Ecto neural progenitor cell (in vitro differentiated cells): ENCODE results near the gene FFAR1.

Experiments used
- DNase-seq: peaks from one replicate; pipeline ENCODE4 v3.0.0-alpha.2; 2018; ENCODE audit warnings: low spot score

FFAR1 gene, protein sequence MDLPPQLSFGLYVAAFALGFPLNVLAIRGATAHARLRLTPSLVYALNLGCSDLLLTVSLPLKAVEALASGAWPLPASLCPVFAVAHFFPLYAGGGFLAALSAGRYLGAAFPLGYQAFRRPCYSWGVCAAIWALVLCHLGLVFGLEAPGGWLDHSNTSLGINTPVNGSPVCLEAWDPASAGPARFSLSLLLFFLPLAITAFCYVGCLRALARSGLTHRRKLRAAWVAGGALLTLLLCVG (N-terminal part only)

DNA sequence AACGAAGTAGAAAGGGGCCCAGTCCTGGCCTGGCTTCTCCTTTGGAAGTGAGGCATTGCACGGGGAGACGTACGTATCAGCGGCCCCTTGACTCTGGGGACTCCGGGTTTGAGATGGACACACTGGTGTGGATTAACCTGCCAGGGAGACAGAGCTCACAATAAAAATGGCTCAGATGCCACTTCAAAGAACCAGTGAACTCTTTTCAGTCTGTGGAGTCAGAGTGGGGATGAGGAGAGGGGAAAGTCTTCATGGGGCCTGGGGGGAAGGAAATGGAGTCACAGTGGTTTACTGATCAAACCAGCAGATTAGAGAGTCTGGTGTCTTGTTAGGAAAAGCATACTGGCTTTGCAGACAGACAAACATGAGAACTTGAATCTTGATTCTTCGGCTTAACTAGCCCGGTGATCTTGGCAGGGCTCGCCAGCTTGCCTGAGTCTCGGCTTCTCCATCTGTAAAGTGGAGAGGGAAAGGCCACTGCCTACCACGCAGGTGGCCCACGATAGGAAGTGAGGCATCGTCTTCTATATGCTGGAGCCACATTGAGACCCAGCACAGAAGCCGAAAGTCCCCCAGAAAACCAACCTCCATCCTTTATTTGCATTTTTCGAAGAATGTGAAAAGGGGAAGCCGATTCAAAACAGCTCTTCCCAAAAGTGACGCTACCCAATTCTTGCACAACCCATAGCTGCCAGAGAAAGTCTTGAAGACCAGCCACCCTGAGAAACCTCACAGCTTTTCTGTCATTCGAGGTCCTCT, at the start of gene FFAR1:
FFAR1 (plus strand) TSS at position 732 of the 759 bp plus-strand sequence. CDS start 3,650 bp downstream, outside the sequence.
- DNase-seq: peak; percentile 32

DNA sequence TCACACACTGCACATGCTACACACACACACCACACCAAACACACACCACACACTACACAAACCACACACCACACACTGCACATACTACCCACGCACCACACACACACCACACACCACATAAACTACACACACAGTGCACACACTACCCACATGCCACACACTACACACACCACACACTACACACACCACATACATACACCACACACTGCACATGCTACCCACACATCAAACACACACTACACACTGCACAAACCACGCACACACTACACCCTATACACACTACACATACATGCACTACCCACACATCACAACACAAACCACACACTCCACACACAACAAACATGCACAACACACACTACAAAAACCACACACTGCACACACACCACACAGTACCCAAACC, 49.8 kb upstream of the FFAR1 start:
- DNase-seq: no peak

DNA sequence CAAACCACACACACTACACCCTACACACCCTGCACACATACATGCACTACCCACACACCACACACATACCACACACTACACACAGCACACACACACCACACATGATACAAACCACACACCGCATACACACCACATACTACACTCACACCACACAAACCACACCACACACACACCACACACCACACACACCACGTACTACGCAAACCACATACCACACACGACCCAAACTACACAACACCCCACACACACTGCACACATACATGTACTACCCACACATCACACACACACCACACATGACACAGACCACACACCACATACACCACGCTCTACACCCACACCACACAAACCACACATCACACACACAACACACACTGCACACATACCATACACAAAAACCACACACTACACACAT, 49.1 kb upstream of the FFAR1 start:
- DNase-seq: no peak

DNA sequence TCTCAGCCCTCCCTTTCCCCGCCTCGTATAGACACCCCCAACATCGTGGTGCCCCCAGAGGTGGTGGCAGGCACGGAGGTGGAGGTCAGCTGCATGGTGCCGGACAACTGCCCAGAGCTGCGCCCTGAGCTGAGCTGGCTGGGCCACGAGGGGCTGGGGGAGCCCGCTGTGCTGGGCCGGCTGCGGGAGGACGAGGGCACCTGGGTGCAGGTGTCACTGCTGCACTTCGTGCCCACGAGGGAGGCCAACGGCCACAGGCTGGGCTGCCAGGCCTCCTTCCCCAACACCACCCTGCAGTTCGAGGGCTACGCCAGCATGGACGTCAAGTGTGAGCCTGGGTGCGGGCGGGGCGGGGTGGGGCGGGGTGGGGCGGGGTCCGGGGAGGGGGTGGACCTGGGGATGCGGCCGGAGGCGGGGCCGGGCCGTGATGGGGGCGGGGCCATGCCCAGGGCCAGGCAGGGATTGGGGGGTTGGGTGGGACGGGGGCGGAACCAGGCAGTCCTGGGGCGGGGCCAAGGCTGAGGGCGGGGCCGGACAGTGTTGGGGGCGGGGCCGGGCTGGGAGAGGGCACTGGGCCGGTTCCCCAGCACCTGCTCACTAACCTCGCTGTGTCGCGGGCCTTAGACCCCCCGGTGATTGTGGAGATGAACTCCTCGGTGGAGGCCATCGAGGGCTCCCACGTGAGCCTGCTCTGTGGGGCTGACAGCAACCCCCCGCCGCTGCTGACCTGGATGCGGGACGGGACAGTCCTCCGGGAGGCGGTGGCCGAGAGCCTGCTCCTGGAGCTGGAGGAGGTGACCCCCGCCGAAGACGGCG, 48.0 kb upstream of the FFAR1 start:
- no peak for DNase-seq

DNA sequence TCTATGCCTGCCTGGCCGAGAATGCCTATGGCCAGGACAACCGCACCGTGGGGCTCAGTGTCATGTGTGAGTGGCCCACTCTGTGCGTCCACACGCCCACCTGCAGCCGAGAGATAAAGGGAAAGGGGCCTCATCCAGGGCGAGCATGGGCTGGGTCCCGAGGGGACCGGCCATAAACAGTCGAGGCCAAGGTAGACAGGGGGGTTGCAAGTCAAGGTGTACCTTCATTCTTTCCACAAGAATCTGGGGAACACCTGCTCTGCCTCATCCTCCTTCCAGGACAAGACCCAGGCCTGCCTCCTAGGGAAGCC, 47.4 kb upstream of the FFAR1 start:
- no peak for DNase-seq

DNA sequence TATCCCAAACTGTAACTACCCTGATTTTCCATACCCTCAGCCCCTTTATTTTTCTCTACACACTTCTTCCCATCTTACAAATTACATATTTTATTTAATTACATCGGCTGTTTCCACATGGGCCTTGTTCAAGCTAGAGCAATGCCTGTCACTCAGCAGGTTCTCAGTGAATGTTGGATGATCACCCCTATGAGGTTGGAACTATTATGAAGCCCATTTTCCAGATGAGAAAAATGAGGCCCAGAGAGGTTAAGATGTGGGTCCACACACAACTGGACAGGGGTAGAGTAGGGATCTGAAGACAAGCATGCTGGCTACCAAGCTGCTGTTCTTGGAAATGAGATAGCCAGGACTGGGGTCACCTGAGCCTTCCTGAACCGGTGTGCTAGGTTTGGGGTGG, 45.7 kb upstream of the FFAR1 start:
- DNase-seq: no peak

DNA sequence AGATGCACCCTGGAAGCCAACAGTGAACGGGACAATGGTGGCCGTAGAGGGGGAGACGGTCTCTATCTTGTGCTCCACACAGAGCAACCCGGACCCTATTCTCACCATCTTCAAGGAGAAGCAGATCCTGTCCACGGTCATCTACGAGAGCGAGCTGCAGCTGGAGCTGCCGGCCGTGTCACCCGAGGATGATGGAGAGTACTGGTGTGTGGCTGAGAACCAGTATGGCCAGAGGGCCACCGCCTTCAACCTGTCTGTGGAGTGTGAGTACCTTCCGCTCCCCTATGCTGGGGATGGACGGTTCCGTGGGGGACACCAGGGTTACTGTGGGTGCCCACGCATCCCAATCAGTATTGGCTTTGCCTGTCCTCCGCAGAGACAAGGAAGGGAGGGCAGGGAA, 45.3 kb upstream of the FFAR1 start:
- no peak for DNase-seq

DNA sequence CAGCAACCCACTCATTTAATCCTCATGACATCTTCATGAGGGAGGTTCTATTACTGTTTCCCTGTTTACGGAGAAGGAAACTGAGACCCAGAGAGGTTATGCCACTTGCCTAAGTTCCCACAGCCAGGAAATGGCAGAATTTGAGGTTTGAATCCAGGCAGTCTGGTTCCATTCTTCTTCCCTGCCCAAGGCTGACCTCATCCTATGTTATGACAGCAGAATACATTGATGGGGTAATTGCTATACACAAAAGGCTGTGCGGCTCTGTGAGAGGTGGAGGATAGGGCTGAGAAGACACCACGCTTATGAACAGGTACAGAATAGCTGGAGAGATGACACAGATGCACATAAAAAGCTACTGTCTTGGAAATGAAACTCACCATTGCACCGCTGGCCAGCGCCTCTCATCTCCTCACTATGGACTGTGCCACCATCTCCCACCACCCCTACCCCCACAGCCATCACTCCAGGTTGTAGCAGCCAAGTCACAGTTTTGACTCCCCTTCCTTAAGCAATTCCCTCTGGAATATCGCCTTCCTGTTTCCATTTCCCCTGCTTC, 44.3 kb upstream of the FFAR1 start:
- no peak for DNase-seq

DNA sequence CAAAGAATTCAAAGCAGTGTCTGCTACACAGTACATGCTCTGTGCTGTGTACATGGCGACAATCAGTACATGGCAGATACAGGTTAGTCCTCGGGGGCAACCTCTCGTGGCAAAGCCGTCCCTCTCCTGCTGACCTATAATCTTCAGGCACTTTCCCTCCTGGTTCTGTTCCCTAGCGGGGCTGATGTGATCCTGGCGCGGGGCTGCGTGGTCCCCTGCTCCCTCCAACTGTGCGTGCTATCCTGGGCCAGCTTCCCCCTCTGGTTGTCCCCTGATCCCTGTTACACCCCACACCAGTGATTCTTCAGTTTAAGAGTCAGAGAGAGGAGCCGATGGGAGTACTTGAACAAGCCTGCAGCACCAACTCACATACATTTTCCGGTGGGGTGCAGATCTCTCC, 43.7 kb upstream of the FFAR1 start:
- DNase-seq: no peak

DNA sequence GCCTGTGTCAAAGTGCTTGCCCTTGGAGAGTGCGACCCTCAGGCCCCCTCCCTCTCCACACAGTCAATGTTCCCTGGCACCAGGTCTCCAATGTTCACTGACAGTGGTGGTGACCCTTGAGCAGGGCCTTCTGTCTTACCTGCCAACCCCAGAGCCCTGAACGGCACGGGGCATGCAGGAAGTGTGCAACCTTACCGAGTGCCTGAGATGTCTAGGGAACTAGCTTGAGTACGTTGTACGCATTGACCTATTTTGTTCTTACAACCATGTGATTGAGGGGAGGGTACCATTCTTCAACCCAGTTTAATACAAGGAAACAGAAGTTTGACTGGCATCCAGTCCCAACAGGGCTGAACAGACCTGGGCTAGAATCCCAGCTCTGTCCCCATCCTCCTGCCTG, 42.5 kb upstream of the FFAR1 start:
- no peak for DNase-seq

DNA sequence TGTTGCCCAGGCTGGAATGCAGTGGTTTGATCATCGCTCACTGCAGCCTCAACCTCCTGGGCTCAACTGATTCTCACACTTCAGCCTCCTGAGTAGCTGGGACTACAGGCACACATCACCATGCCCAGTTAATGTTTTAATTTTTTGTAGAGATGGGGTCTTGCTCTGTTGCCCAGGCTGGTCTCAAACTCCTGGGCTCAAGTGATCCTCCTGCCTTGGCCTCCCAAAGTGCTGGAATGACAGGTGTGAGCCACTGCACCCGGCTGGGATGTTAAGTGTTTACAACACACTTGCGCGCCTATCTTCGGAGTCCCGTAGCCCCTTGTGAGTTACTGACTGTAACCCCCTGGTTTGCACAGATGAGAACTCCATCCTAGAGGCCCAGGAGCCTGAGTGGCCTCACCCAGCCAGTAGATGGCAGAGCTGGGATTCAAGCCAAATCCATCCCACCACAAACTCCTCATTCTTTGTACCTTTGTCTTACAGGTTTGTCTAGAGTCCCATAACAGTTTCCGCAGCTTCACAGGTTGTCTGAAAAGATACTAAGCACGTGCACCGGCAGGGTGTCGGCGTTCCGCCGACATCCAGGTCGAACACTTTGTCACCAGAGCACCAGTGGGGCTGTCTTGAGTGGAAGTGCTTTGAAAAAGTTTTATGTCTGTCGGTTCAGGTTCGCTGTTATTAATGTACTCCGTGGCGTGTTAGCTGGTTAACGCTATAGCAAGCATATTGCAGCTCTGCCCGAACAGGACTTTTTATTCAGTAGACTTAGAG, 41.0 kb upstream of the FFAR1 start:
- DNase-seq: no peak

DNA sequence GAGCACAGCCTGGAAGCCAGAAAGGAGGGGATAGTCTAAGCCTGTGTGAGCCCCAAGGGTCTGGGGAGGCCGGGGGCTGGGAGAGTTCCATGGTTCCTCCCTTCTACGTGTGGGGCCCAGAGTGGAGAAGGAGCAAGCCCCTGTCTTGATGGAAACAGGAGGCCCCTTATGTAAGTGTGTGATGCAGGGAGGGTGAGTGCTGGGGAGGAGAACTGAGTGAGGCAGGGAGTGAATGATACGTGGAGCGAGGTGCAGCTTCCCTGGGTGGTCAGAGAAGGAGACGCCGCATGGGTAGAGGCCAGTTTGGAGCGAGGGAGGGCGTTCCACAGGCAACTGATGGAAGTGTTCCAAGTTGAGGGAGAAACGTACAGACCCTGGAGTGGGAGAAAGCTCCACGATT, 39.8 kb upstream of the FFAR1 start:
- DNase-seq: no peak

DNA sequence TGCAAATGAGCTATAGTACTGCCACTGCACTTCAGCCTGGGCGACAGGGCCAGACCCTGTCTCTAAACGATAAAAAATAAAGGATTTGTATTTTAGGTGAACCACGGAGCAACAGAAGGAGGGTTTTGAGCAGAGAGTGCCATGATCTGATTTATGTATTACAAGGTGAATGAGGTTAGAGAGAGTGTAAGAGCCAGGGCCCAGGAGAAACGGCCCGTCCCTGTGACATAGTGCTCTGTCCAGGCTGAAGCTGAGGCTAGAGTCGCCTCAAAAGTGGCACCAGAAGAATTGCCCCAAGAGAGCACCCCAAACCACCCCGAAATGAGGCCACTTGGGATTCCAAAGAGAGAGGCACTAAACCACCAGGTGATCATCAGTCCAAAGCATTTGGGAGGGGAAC, 38.8 kb upstream of the FFAR1 start:
- DNase-seq: no peak

DNA sequence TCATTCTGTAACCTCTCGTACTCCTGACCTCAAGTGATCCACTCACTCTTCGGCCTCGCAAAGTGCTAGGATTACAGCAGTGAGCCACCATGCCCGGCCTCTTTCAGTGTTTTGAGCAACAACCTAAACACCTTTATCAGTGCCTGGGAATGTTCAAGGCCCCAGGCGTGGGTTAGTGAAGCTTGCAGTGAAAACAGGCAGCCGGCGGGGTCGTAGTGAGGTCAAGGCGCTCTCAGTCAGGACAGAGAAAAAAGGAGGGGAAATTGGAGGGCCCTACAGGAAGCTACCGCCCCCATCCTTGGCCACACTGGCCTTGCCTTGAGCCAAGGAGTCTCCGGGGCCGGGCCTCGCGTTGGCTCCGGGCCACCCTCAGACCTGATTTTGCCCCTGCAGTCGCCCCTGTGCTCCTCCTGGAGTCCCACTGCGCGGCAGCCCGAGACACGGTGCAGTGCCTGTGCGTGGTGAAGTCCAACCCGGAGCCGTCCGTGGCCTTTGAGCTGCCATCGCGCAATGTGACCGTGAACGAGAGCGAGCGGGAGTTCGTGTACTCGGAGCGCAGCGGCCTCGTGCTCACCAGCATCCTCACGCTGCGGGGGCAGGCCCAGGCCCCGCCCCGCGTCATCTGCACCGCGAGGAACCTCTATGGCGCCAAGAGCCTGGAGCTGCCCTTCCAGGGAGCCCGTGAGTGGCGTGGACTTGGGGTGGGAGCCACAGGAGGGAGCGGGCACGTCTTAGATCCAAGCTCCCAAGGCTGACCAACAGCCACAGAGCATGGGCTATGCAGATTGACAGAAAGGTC, 38.0 kb upstream of the FFAR1 start:
- no peak for DNase-seq

DNA sequence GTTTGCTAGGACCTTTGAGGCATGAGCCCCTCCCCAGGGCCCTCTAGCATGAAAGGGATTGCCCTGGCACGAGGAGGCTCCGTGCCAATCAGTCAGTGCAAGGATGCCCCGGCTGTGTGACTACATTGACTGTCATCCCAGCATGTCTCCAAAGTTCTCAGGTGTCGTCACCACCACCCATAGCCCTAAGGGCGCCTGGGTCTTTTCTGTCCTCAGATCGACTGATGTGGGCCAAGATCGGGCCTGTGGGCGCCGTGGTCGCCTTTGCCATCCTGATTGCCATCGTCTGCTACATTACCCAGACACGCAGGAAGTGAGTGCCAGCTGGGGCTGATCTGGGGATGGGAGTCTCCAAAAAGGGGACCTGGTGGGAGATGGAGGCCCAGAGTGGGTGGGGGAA, 37.4 kb upstream of the FFAR1 start:
- DNase-seq: no peak

DNA sequence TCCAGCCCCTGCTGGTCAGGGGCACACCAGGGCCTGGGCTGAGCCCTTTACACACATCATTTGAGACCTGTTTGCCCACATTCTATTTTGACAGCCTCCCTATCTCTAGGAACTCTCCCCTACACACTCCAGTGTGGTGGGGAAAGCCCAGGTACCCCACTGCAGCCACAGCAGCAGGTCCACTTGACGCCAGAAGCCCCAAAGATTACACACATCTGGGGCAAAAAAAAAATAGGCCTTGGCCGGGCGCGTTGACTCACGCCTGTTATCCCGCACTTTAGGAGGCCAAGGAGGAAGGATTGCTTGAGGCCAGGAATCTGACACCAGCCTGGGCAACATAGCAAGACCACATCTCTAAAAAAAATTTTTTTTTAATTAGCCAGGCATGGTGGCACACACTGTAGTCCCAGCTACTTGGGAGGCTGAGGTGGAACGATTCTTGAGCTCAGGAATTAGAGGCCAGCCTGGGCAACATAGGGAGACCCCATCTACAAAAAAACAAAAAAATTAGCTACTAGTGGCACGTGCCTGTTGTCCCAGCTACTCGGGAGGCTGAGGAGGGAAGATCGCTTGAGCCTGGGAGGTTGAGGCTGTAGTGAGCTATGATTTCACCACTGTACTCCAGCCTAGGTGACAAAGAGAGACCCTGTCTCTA, 36.8 kb upstream of the FFAR1 start:
- no peak for DNase-seq

DNA sequence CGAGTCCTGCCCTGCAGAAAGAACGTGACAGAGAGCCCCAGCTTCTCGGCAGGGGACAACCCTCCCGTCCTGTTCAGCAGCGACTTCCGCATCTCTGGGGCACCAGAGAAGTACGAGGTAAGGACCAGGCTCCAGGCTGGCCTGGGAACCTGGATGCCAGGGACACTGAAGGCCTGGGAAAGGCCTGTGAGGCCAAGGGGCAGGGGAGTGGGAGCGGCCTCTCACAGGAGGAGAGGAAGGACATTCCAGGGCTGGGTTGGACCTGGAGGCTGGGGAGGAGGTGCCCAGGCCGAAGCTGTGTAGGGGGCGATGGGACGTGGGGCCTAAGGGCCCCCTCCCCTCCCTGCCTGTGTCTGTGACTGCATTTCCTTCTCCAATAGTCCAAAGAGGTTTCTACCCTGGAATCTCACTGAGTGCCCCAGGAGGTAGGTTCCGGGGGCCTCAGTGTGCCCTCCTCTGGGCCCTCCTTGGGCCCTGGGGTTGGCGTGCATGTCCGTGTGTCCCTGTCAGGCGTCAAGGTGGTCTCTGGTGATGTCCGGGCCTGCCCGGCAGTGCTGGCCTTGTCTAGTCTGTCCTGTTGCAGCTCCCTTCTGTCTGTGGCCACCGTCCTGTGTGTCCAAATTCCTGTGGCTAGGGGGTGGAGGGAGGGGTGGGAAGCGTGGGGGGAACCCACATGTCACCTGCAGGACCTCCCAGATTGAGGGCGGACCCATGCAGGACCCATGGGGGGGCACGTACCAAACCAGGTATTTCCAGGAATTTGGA, 35.6 kb upstream of the FFAR1 start:
- DNase-seq: no peak

DNA sequence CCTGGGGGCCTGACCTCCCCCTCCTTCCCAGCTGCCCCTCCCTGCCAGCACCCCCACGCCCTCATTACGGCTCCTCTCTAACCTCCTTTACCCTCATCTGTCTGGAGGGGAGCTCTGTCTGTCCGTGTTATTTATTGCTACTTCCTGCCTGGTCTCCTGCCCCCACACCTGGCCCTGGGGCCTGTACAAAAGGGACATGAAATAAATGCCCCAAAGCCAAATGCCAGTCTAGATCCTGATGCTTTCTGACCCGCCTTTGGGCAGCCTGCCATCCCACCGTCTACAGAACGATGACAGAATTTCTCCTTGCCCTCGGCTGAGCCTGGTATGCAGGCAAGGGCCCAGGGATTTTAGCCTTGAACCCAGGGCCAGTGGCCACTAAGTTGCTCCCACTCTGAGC, 34.1 kb upstream of the FFAR1 start:
- DNase-seq: no peak

DNA sequence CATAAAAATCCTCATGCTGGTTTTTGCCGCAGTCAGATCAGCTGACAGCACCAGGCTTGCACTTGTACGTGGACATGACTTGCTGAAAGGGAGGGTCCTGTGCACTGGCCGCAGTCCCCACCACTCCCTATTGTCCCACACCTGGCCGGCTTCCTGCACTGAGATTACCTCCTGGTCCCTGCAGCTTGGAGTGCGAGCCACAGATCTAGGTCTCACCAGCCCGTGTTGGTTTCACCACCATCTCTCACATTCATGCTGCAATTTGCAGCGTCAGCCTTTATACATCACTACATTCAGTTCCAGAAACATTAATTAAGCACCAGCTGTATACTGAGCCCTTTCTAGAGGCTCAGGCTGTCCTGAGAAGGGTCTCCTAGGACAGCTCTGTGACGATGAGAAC, 33.7 kb upstream of the FFAR1 start:
- no peak for DNase-seq
